Placental epithelial cell (primary cell): Measurements from ENCODE around the gene CST9L. TPM values are rescaled to one million over a fixed set of nuclear protein-coding genes. Genes with fewer than 3 reads are reported as not detected.

Source experiments
- total RNA-seq: library from RNA; depleted of rRNA; stranded (reverse); fragments of >200 nt; gene quantifications from 2 replicates; pipeline ENCODE4 v1.2.3, GENCODE V29; 2012

The CST9L gene
- not detected in 2 replicates for total RNA-seq

GRCh38 chr20:23568320-23568970 is at the start of gene CST9L:
Gene CST9L, minus strand, starts transcription at chr20:23568484. Its CDS starts 34 bp downstream, at chr20:23568450.

GRCh38 chr20:23605867-23606651 is 37.8 kb upstream of the CST9L start, which contains the start of gene CST9:
Gene CST9, minus strand, starts transcription at chr20:23605917. Its CDS starts 53 bp downstream, at chr20:23605864.

Other genes with a start within 250 kb of the CST9L start
- 27.9 and 36.4 TPM in 2 replicates for gene NXT1, start 217.7 kb downstream of the CST9L start, total RNA-seq
- 18.4 and 19.6 TPM in 2 replicates for gene GZF1, start 206.3 kb downstream of the CST9L start, total RNA-seq
- gene NAPB, start 147.0 kb downstream of the CST9L start, total RNA-seq, result 7.6 and 10.6 TPM in 2 replicates
- gene CSTL1, start 128.8 kb downstream of the CST9L start, total RNA-seq, result not detected in 2 replicates
- gene CST11, start 115.6 kb downstream of the CST9L start, total RNA-seq, result not detected in 2 replicates
- not detected in 2 replicates for gene CST8, start 77.4 kb downstream of the CST9L start, total RNA-seq
- gene CST9, start 37.4 kb upstream of the CST9L start, total RNA-seq, result not detected in 2 replicates
- 91.3 and 104 TPM in 2 replicates for gene CST3, start 69.5 kb upstream of the CST9L start, total RNA-seq
- not detected in 2 replicates for gene CST4, start 120.6 kb upstream of the CST9L start, total RNA-seq
- gene CST1, start 182.5 kb upstream of the CST9L start, total RNA-seq, result not detected in 2 replicates